Measurements from ENCODE around the gene TPPP. TPM values are rescaled to one million over a fixed set of nuclear protein-coding genes. Genes with fewer than 3 reads are reported as not detected.

TPPP gene
- total and polyA plus RNA-seq, 2 experiments from 2014 or later: not detected

GRCh38 chr5:639253-639530 is 54.0 kb downstream of the TPPP start:
- no peaks in the 10 kb centered on the region for H3F3A ChIP-seq (ENCODE audit: insufficient read depth)

GRCh38 chr5:638501-639252 is 54.5 kb downstream of the TPPP start:
- 93 to 96% methylated on average over 23 to 27 of the region's 29 CpGs for WGBS, 2 experiments (ENCODE audit: low coverage in 1 of 2, low lambda C conversion rate in 2 of 2, missing lambda C conversion rate in 2 of 2)
- Histone ChIP-seq H2AFZ (no peak overlapping the region), H3K9me2 (ENCODE audit: insufficient read depth) (no peaks in the 10 kb centered on the region), H4K20me1 (ENCODE audit: insufficient read depth) (no peaks in the 10 kb centered on the region), H3K4me1 (ENCODE audit: insufficient read depth) (no peaks in the 10 kb centered on the region), H3K27me3 (replicated peaks; ENCODE audit: insufficient read depth) (no peaks in the 10 kb centered on the region), H3K36me3 (ENCODE audit: low read depth) (no peaks in the 10 kb centered on the region), H3K4me2 (ENCODE audit: unreplicated experiment) (no peak overlapping the region), H3K79me2 (ENCODE audit: insufficient read depth) (no peaks in the 10 kb centered on the region), H3K27ac (no peak overlapping the region), H3K4me3 (no peak overlapping the region), H3K9me3 (ENCODE audit: low read depth) (no peaks in the 10 kb centered on the region), H3F3A (ENCODE audit: insufficient read depth) (no peaks in the 10 kb centered on the region), H3K9ac (no peak overlapping the region)
- DNase-seq: no peak
- TF ChIP-seq EZH2phosphoT487 (IDR thresholded peaks at IDR 0.05; ENCODE audit: insufficient read depth, low read depth) (no peak), EZH2 (IDR thresholded peaks at IDR 0.05; ENCODE audit: insufficient read depth, poor library complexity, severe bottlenecking) (no peak)
- in situ Hi-C loops (cut with MboI): no loop called here

More at GRCh38 chr5:639253-639530, 54.0 kb downstream of the TPPP start:
- Histone ChIP-seq H3K4me1 (ENCODE audit: insufficient read depth) (no peaks in the 10 kb centered on the region), H3K9ac (no peak overlapping the region), H3K27me3 (replicated peaks; ENCODE audit: insufficient read depth) (no peaks in the 10 kb centered on the region), H3K27ac (no peak overlapping the region), H3K4me3 (no peak overlapping the region), H3K9me3 (ENCODE audit: low read depth) (no peaks in the 10 kb centered on the region), H4K20me1 (ENCODE audit: insufficient read depth) (no peaks in the 10 kb centered on the region), H3K9me2 (ENCODE audit: insufficient read depth) (no peaks in the 10 kb centered on the region), H3K36me3 (ENCODE audit: low read depth) (no peaks in the 10 kb centered on the region), H3K79me2 (ENCODE audit: insufficient read depth) (no peaks in the 10 kb centered on the region), H2AFZ (no peak overlapping the region), H3K4me2 (ENCODE audit: unreplicated experiment) (no peak overlapping the region)
- in situ Hi-C loops (cut with MboI): no loop called here
- TF ChIP-seq EZH2phosphoT487 (IDR thresholded peaks at IDR 0.05; ENCODE audit: insufficient read depth, low read depth) (no peak), EZH2 (IDR thresholded peaks at IDR 0.05; ENCODE audit: insufficient read depth, poor library complexity, severe bottlenecking) (no peak)
- 98 to 99% methylated on average over 9 of the region's 9 CpGs for WGBS, 2 experiments (ENCODE audit: low coverage in 1 of 2, low lambda C conversion rate in 2 of 2, missing lambda C conversion rate in 2 of 2)
- DNase-seq: no peak

GRCh38 chr5:637581-638450 is 55.3 kb downstream of the TPPP start:
- DNase-seq: no peak
- Histone ChIP-seq H3K4me1 (ENCODE audit: insufficient read depth) (no peaks in the 10 kb centered on the region), H3K4me2 (ENCODE audit: unreplicated experiment) (no peak overlapping the region), H2AFZ (no peak overlapping the region), H4K20me1 (ENCODE audit: insufficient read depth) (no peaks in the 10 kb centered on the region), H3K27me3 (replicated peaks; ENCODE audit: insufficient read depth) (no peaks in the 10 kb centered on the region), H3K4me3 (no peak overlapping the region), H3K36me3 (ENCODE audit: low read depth) (no peaks in the 10 kb centered on the region), H3K9me2 (ENCODE audit: insufficient read depth) (no peaks in the 10 kb centered on the region), H3K9ac (no peak overlapping the region), H3F3A (ENCODE audit: insufficient read depth) (no peaks in the 10 kb centered on the region), H3K27ac (no peak overlapping the region), H3K79me2 (ENCODE audit: insufficient read depth) (no peaks in the 10 kb centered on the region), H3K9me3 (ENCODE audit: low read depth) (no peaks in the 10 kb centered on the region)
- TF ChIP-seq EZH2 (IDR thresholded peaks at IDR 0.05; ENCODE audit: insufficient read depth, poor library complexity, severe bottlenecking): no peak
- TF ChIP-seq EZH2phosphoT487 (IDR thresholded peaks at IDR 0.05; ENCODE audit: insufficient read depth, low read depth): no peak
- in situ Hi-C loops (cut with MboI): no loop called here
- 94 to 95% methylated on average over 42 of the region's 42 CpGs for WGBS, 2 experiments (ENCODE audit: low coverage in 1 of 2, low lambda C conversion rate in 2 of 2, missing lambda C conversion rate in 2 of 2)

DNA sequence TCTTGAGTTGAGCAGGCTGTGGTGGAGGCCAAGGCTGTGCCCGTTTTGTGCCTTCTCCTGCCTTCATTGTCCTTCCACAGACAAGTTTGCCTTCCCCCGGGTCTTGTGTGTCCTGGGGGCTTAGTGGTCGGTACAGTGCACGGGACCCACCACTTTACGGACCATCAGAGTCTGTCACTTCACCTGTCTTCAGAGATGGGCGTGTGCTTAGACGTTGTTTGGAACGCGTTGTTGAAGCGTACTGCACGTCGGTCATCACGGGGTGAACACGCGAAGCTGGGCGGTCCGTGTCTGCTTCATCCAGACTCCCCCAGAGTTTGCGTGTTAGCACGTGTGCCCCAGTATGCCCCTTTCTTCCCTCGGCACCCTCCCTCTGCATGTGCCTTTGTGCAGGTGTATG is 56.2 kb downstream of the TPPP start:
- DNase-seq: no peak
- H3K9ac ChIP-seq: no peak overlapping the region
- no peaks in the 10 kb centered on the region for H3K4me1 ChIP-seq (ENCODE audit: insufficient read depth)
- H2AFZ ChIP-seq: no peak overlapping the region
- H3K36me3 ChIP-seq (ENCODE audit: low read depth): no peaks in the 10 kb centered on the region
- H4K20me1 ChIP-seq (ENCODE audit: insufficient read depth): no peaks in the 10 kb centered on the region
- in situ Hi-C loops (cut with MboI): no loop called here
- no peaks in the 10 kb centered on the region for H3F3A ChIP-seq (ENCODE audit: insufficient read depth)
- H3K4me3 ChIP-seq: no peak overlapping the region
- H3K27ac ChIP-seq: no peak overlapping the region
- no peaks in the 10 kb centered on the region for H3K9me2 ChIP-seq (ENCODE audit: insufficient read depth)
- H3K79me2 ChIP-seq (ENCODE audit: insufficient read depth): no peaks in the 10 kb centered on the region
- TF ChIP-seq EZH2 (IDR thresholded peaks at IDR 0.05; ENCODE audit: insufficient read depth, poor library complexity, severe bottlenecking) (no peak), EZH2phosphoT487 (IDR thresholded peaks at IDR 0.05; ENCODE audit: insufficient read depth, low read depth) (no peak)
- no peaks in the 10 kb centered on the region for H3K9me3 ChIP-seq (ENCODE audit: low read depth)
- whole genome bisulfite sequencing, 2 experiments (ENCODE audit: low coverage in 1 of 2, low lambda C conversion rate in 2 of 2, missing lambda C conversion rate in 2 of 2): 95% methylated on average over 20 of the region's 20 CpGs
- H3K27me3 ChIP-seq (replicated peaks; ENCODE audit: insufficient read depth): no peaks in the 10 kb centered on the region
- no peak overlapping the region for H3K4me2 ChIP-seq (ENCODE audit: unreplicated experiment)

Data from GM23248 (cell line).